H1 (cell line): Measurements from ENCODE around the gene BCAS3. TPM values are rescaled to one million over a fixed set of nuclear protein-coding genes. Genes with fewer than 3 reads are reported as not detected.

Experiments used
- CTCF ChIA-PET: fragments of 300-600 bp; sonication (Branson Sonifier 250); formaldehyde crosslinking; loops from one replicate; lab custom pipeline; 2021; ENCODE audit not compliant: partially characterized antibody; lab: Charles Lee
- POLR2A ChIA-PET: fragments of 300-600 bp; sonication (Branson Sonifier 250); formaldehyde crosslinking; loops from one replicate; lab custom pipeline; 2021; ENCODE audit warnings: inconsistent platforms; ENCODE audit not compliant: partially characterized antibody; lab: Charles Lee
- DNase-seq, 2 experiments: peaks; one replicate each; pipeline versions ENCODE4 v3.0.0 to v3.0.0-alpha.2; 2010 to 2022; ENCODE audit warnings: low spot score in 2 of 2, low read depth in 1 of 2, mixed read lengths in 1 of 2
- FAIRE-seq: peaks from 2 replicates; lab custom pipeline; 2011; peaks lifted over from hg19 to GRCh38; lab: Jason Lieb, UNC
- H2AFZ ChIP-seq: 2 replicates; pipeline ENCODE4 v1.8.1; 2012; ENCODE audit warnings: low read length, inconsistent platforms
- H2AK5ac ChIP-seq: 2 replicates; pipeline ENCODE4 v1.6.1; 2013; ENCODE audit warnings: low read depth, low read length
- H2BK120ac ChIP-seq: replicated peaks from 2 replicates; pipeline ENCODE3; 2013; ENCODE audit warnings: low read depth, low read length, inconsistent platforms
- H2BK12ac ChIP-seq: 2 replicates; pipeline ENCODE4 v1.6.1; 2013; ENCODE audit warnings: low read depth, low read length
- H2BK15ac ChIP-seq: 2 replicates; pipeline ENCODE4 v1.6.1; 2013; ENCODE audit warnings: low read length
- H2BK20ac ChIP-seq: 2 replicates; pipeline ENCODE4 v1.6.1; 2013; ENCODE audit warnings: low read length
- H2BK5ac ChIP-seq: 2 replicates; pipeline ENCODE4 v1.6.1; 2013; ENCODE audit warnings: low read depth, low read length
- H3K14ac ChIP-seq: 2 replicates; pipeline ENCODE4 v1.6.1; 2013; ENCODE audit warnings: inconsistent platforms; ENCODE audit not compliant: insufficient read length
- H3K18ac ChIP-seq: 2 replicates; pipeline ENCODE4 v1.6.1; 2013; ENCODE audit warnings: low read length; ENCODE audit errors: extremely low read depth
- H3K23ac ChIP-seq: 2 replicates; pipeline ENCODE4 v1.6.1; 2013; ENCODE audit warnings: inconsistent platforms; ENCODE audit not compliant: insufficient read length
- H3K23me2 ChIP-seq: 2 replicates; pipeline ENCODE4 v1.6.1; 2013; ENCODE audit warnings: low read depth, low read length
- H3K27ac ChIP-seq: 2 replicates; pipeline ENCODE4 v1.6.1; 2011; ENCODE audit warnings: low read depth, low read length, inconsistent platforms
- H3K27me3 ChIP-seq, 4 experiments: replicated peaks in 1 of 4; 1 replicate in 1 of 4; 2 replicates in 3 of 4; pipeline versions ENCODE4 v1.6.1 to v1.8.1; 2011 to 2013; ENCODE audit warnings: low read length in 3 of 4, mild to moderate bottlenecking in 3 of 4, inconsistent platforms in 2 of 4, mixed read lengths in 2 of 4, moderate library complexity in 1 of 4; ENCODE audit not compliant: control insufficient read depth in 3 of 4, insufficient read depth in 3 of 4; ENCODE audit errors: extremely low read depth in 1 of 4
- H3K36me3 ChIP-seq, 4 experiments: 2 replicates each; pipeline versions ENCODE4 v1.6.1 to v1.8.1; 2011 to 2013; ENCODE audit warnings: mild to moderate bottlenecking in 4 of 4, low read length in 3 of 4, moderate library complexity in 2 of 4, control low read depth in 1 of 4, inconsistent platforms in 1 of 4; ENCODE audit not compliant: insufficient read depth in 4 of 4, control insufficient read depth in 2 of 4
- H3K4ac ChIP-seq: replicated peaks from 2 replicates; pipeline ENCODE3; 2013; ENCODE audit warnings: low read length, low read depth, mixed read lengths, inconsistent platforms; ENCODE audit not compliant: insufficient read length
- H3K4me1 ChIP-seq, 4 experiments: replicated peaks in 1 of 4; 1 replicate in 1 of 4; 2 replicates in 3 of 4; pipeline versions ENCODE4 v1.6.1 to v1.8.1; 2011 to 2013; ENCODE audit warnings: low read length in 3 of 4, inconsistent platforms in 2 of 4, mixed read lengths in 1 of 4; ENCODE audit not compliant: insufficient read depth in 4 of 4, control insufficient read depth in 3 of 4
- H3K4me2 ChIP-seq, 2 experiments: 2 replicates each; pipeline versions ENCODE4 v1.6.1 to v1.8.1; 2011 to 2013; ENCODE audit warnings: low read depth in 2 of 2, low read length in 2 of 2, control low read depth in 1 of 2, inconsistent platforms in 1 of 2, mild to moderate bottlenecking in 1 of 2; ENCODE audit not compliant: insufficient read depth in 1 of 2
- H3K4me3 ChIP-seq, 4 experiments: fragments of 200-600, 300-600 bp in 1 of 4; sonication (generic), shearing (Covaris generic), sonication (Bioruptor Twin) in 1 of 4; 2 replicates each; pipeline versions ENCODE4 v1.5.1 to v1.8.1; 2011 to 2016; ENCODE audit warnings: low read length in 4 of 4, low read depth in 3 of 4, control low read depth in 2 of 4, inconsistent platforms in 2 of 4, mild to moderate bottlenecking in 2 of 4, mixed read lengths in 1 of 4, moderate library complexity in 1 of 4; ENCODE audit not compliant: insufficient read depth in 2 of 4; ENCODE audit errors: extremely low read depth in 1 of 4
- H3K56ac ChIP-seq: replicated peaks from 2 replicates; pipeline ENCODE3; 2013; ENCODE audit warnings: low read depth, mild to moderate bottlenecking, mixed read lengths, low read length, inconsistent platforms; ENCODE audit not compliant: insufficient read length
- H3K79me1 ChIP-seq: 2 replicates; pipeline ENCODE4 v1.6.1; 2013; ENCODE audit warnings: low read depth, low read length, control low read depth
- H3K79me2 ChIP-seq, 2 experiments: 2 replicates each; pipeline versions ENCODE4 v1.6.1 to v1.8.1; 2012 to 2013; ENCODE audit warnings: low read length in 2 of 2, mild to moderate bottlenecking in 2 of 2, inconsistent platforms in 1 of 2; ENCODE audit not compliant: insufficient read depth in 2 of 2, control insufficient read depth in 1 of 2
- H3K9ac ChIP-seq, 4 experiments: replicated peaks in 1 of 4; 1 replicate in 1 of 4; 2 replicates in 3 of 4; pipeline versions ENCODE4 v1.6.1 to v1.8.1; 2011 to 2013; ENCODE audit warnings: low read depth in 3 of 4, low read length in 3 of 4, control low read depth in 2 of 4, mild to moderate bottlenecking in 2 of 4, moderate library complexity in 2 of 4, inconsistent platforms in 1 of 4; ENCODE audit errors: extremely low read depth in 1 of 4
- H3K9me3 ChIP-seq, 2 experiments: 2 replicates each; pipeline versions ENCODE4 v1.6.1 to v1.8.1; 2012 to 2013; ENCODE audit warnings: mild to moderate bottlenecking in 2 of 2, moderate library complexity in 2 of 2, control low read depth in 1 of 2, inconsistent platforms in 1 of 2, low read depth in 1 of 2, low read length in 1 of 2, mixed read lengths in 1 of 2; ENCODE audit not compliant: insufficient read depth in 2 of 2
- H4K20me1 ChIP-seq, 2 experiments: replicated peaks in 1 of 2; 2 replicates each; pipeline versions ENCODE3 to v1.8.1; 2011 to 2013; ENCODE audit warnings: inconsistent platforms in 2 of 2, low read length in 2 of 2, mild to moderate bottlenecking in 1 of 2; ENCODE audit not compliant: insufficient read depth in 2 of 2, control insufficient read depth in 1 of 2
- H4K5ac ChIP-seq: 2 replicates; pipeline ENCODE4 v1.6.1; 2013; ENCODE audit warnings: low read length, low read depth, mixed read lengths, inconsistent platforms; ENCODE audit not compliant: insufficient read length
- H4K8ac ChIP-seq: 2 replicates; pipeline ENCODE4 v1.8.0; 2013; ENCODE audit warnings: mild to moderate bottlenecking, moderate library complexity, low read length, inconsistent platforms; ENCODE audit not compliant: insufficient read depth; ENCODE audit errors: extremely low read depth
- H4K91ac ChIP-seq: replicated peaks from 2 replicates; pipeline ENCODE3; 2013; ENCODE audit warnings: low read length, mixed read lengths, inconsistent platforms; ENCODE audit not compliant: insufficient read length
- BCL11A ChIP-seq, 2 experiments: IDR thresholded peaks; one replicate each; pipeline ENCODE4 v1.6.1; 2011; ENCODE audit warnings: low read depth in 2 of 2, low read length in 2 of 2, mild to moderate bottlenecking in 2 of 2
- CBX8 ChIP-seq: fragments of 300-800, 300-1000 bp; sonication (generic); IDR thresholded peaks from 2 replicates; pipeline ENCODE4 v1.7.1; 2016; ENCODE audit warnings: low read depth, low read length, borderline replicate concordance
- CHD2 ChIP-seq: IDR thresholded peaks from 2 replicates; pipeline ENCODE4 v1.6.1; 2012; ENCODE audit warnings: low read length, improper control_type of control experiment
- E2F6 ChIP-seq: IDR thresholded peaks from 2 replicates; pipeline ENCODE4 v1.6.1; 2012; ENCODE audit warnings: inconsistent platforms
- HDAC6 ChIP-seq: IDR thresholded peaks from one replicate; pipeline ENCODE4 v1.7.1; 2012; ENCODE audit warnings: low read depth, mild to moderate bottlenecking, inconsistent platforms, low read length, moderate library complexity
- JUND ChIP-seq: IDR thresholded peaks from 2 replicates; pipeline ENCODE4 v1.6.1; 2011; ENCODE audit warnings: mild to moderate bottlenecking, improper control_type of control experiment, low read length
- KDM5A ChIP-seq: fragments of 200-600 bp; IDR thresholded peaks from 2 replicates; pipeline ENCODE4 v1.7.1; 2012; ENCODE audit warnings: mild to moderate bottlenecking, low read length, inconsistent platforms, mixed read lengths
- MAFK ChIP-seq: IDR thresholded peaks from 2 replicates; pipeline ENCODE4 v1.6.1; 2012; ENCODE audit warnings: low read depth, mild to moderate bottlenecking, improper control_type of control experiment, low read length
- MAX ChIP-seq: IDR thresholded peaks from 2 replicates; pipeline ENCODE4 v1.6.1; 2012; ENCODE audit warnings: inconsistent platforms
- NRF1 ChIP-seq: IDR thresholded peaks from 2 replicates; pipeline ENCODE4 v1.6.1; 2011; ENCODE audit warnings: mild to moderate bottlenecking, low read depth, low read length, improper control_type of control experiment
- POU5F1 ChIP-seq: IDR thresholded peaks from 2 replicates; pipeline ENCODE4 v1.6.1; 2011; ENCODE audit warnings: low read depth, mild to moderate bottlenecking, low read length, moderate library complexity
- SUZ12 ChIP-seq: fragments of 200-600 bp; sonication (generic); IDR thresholded peaks from 2 replicates; pipeline ENCODE4 v1.6.1; 2012; ENCODE audit warnings: mild to moderate bottlenecking, inconsistent platforms, low read length, moderate library complexity, mixed read lengths
- TCF12 ChIP-seq: IDR thresholded peaks from 2 replicates; pipeline ENCODE4 v1.6.1; 2011; ENCODE audit warnings: low read depth, mild to moderate bottlenecking, low read length
- TEAD4 ChIP-seq: IDR thresholded peaks from 2 replicates; pipeline ENCODE4 v1.6.1; 2012; ENCODE audit warnings: low read depth, low read length, inconsistent platforms, mixed read lengths
- YY1 ChIP-seq: IDR thresholded peaks from 2 replicates; pipeline ENCODE4 v1.6.1; 2011; ENCODE audit warnings: low read depth, mild to moderate bottlenecking, low read length
- WGBS, 2 experiments: shearing (Covaris generic) in 1 of 2; methylation state at CpG; one replicate each; pipeline versions ENCODE4 v1.1.6 to v1.1.7; 2013 to 2015; ENCODE audit warnings: low lambda C conversion rate in 2 of 2, mixed read lengths in 2 of 2, inconsistent platforms in 1 of 2, low coverage in 1 of 2, missing lambda C conversion rate in 1 of 2; ENCODE audit not compliant: insufficient replicate concordance in 2 of 2, insufficient coverage in 1 of 2, insufficient read length in 1 of 2; ENCODE audit errors: extremely low coverage in 1 of 2, missing lambda C conversion rate in 1 of 2; 5-methylcytosine and 5-hydroxymethylcytosine counted together
- polyA plus RNA-seq, 7 experiments: library from polyadenylated mRNA; depleted of rRNA in 3 of 7; stranded (reverse) in 5 of 7; unstranded in 2 of 7; fragments of >200 nt in 5 of 7; fragments of 200-250 nt in 2 of 7; gene quantifications; 1 replicate in 5 of 7; 2 replicates in 1 of 7; 4 replicates in 1 of 7; pipeline versions ENCODE4 v1.2.1 to v1.2.3, GENCODE V29; 2011 to 2013; ENCODE audit warnings: missing spikeins in 2 of 7, mixed read lengths in 2 of 7
- total RNA-seq: library from RNA; stranded (reverse); fragmentation: NEBNext Ultra II Directional; extraction: Animal tissue kit (Norgen Biotek cat#: 25700); gene quantifications from 2 replicates; pipeline ENCODE4 v1.2.1, GENCODE V29; 2021

The BCAS3 gene
- total and polyA plus RNA-seq, 2 of the 8 experiments (the other 6 are each of a cell fraction or from before 2014, with no cell fraction given) = 9.9 to 13.3 TPM

GRCh38 chr17:61361084-61361483 lies 683.4 kb downstream of the BCAS3 start:
- Histone ChIP-seq H4K8ac (no peak overlapping the region), H3K4me2 (no peak overlapping the region), H3K4me3 (no peak overlapping the region), H3K18ac (no peak overlapping the region), H4K91ac (no peak overlapping the region), H3K23ac (no peak overlapping the region), H3K23me2 (no peaks in the 10 kb centered on the region), H2BK5ac (no peak overlapping the region), H4K5ac (no peak overlapping the region), H3K4me1 (0 out of 7 replicates have a peak, but pooled peaks cover 0 to 2% (median 0%) of the 10 kb centered on the region in 4 experiments), H3K9ac (no peak overlapping the region), H3K56ac (no peak overlapping the region), H4K20me1 (no peaks in the 10 kb centered on the region), H3K14ac (no peak overlapping the region), H3K36me3 (no peaks in the 10 kb centered on the region), H3K9me3 (no peaks in the 10 kb centered on the region), H3K4ac (no peak overlapping the region), H3K79me1 (no peaks in the 10 kb centered on the region), H2AFZ (no peak overlapping the region), H3K27ac (no peak overlapping the region), H2BK20ac (no peak overlapping the region), H2BK12ac (no peak overlapping the region), H2BK120ac (no peak overlapping the region), H2AK5ac (no peak overlapping the region), H3K27me3 (no peaks in the 10 kb centered on the region), H2BK15ac (no peak overlapping the region), H3K79me2 (no peaks in the 10 kb centered on the region)
- ChIA-PET POLR2A (no interaction called here), CTCF (interaction anchor here (1.1 to 2.1 kb wide), 3 partner anchors 15 to 390 kb away, joined by 3 to 5 read pairs (median 3); no protein-coding TSS in a partner anchor)
- FAIRE-seq (no peak), DNase-seq (no peak)
- WGBS, 2 experiments = 92% methylated on average over 2 of the region's 2 CpGs; no CpG with 5 or more reads in 1 of the 2 experiments
- no peak for TF ChIP-seq E2F6
- no peak for TF ChIP-seq NRF1
- no peak for TF ChIP-seq BCL11A (IDR thresholded peaks at IDR 0.05; ENCODE audit: low read depth in 2 of 2, low read length in 2 of 2)
- TF ChIP-seq TEAD4 = no peak
- no peak for TF ChIP-seq MAX
- TF ChIP-seq CBX8 = no peak
- TF ChIP-seq SUZ12 = no peak
- no peak for TF ChIP-seq HDAC6
- no peak for TF ChIP-seq TCF12
- TF ChIP-seq CHD2 = no peak
- TF ChIP-seq MAFK = no peak
- no peak for TF ChIP-seq JUND
- no peak for TF ChIP-seq YY1
- no peak for TF ChIP-seq POU5F1
- TF ChIP-seq KDM5A = no peak
